K562 (cell line): ENCODE measurements around the gene RPL27. TPM values are rescaled to one million over a fixed set of nuclear protein-coding genes. Genes with fewer than 3 reads are reported as not detected.
A peak's percentile ranks its signal among the peaks of the same experiment; 100 is the strongest.

Experiments used
- HNRNPK ChIP-seq: fragments of 200-400 bp; formaldehyde crosslinking; IDR thresholded peaks from one replicate; pipeline ENCODE4 v1.6.1; 2018; ENCODE audit warnings: mild to moderate bottlenecking, low read depth, low read length; ENCODE audit not compliant: poor library complexity, severe bottlenecking
- KAT8 ChIP-seq: fragments of 450-650 bp; IDR thresholded peaks from 2 replicates; pipeline ENCODE4 v1.6.1; 2016; ENCODE audit warnings: low read depth, mild to moderate bottlenecking
- NEUROD1 ChIP-seq: fragments of 150-350 bp; IDR thresholded peaks from 2 replicates; pipeline ENCODE4 v1.6.1; 2014; ENCODE audit warnings: borderline replicate concordance, low read length, low read depth; ENCODE audit not compliant: partially characterized antibody
- PPARD ChIP-seq: fragments of 250-450 bp; sonication (Bioruptor Pico); IDR thresholded peaks from 2 replicates; pipeline ENCODE4 v1.8.0; 2022; ENCODE audit warnings: inconsistent platforms, mild to moderate bottlenecking, moderate library complexity
- SREBF1 ChIP-seq: fragments of 150-350 bp; IDR thresholded peaks from 2 replicates; pipeline ENCODE4 v1.6.1; 2014; ENCODE audit warnings: antibody characterized with exemption, low read depth, low read length, borderline replicate concordance
- STAT5A ChIP-seq: IDR thresholded peaks from 2 replicates; pipeline ENCODE4 v1.6.1; 2012; ENCODE audit warnings: low read length, inconsistent platforms, borderline replicate concordance
- polyA plus RNA-seq, 8 experiments: library from polyadenylated mRNA; depleted of rRNA in 4 of 8; stranded (reverse) in 5 of 8; unstranded in 3 of 8; fragments of >200 nt; fragmentation: Nextera tagmentation in 2 of 8; fragmentation: Illumina TruSeq in 1 of 8; extraction: Ambion mirVana in 2 of 8; extraction: Trizol in 1 of 8; gene quantifications; 2 replicates each; pipeline versions ENCODE4 v1.2.1 to v1.2.3, GENCODE V29; 2011 to 2014; ENCODE audit warnings: inconsistent platforms in 1 of 8, missing spikeins in 1 of 8
- total RNA-seq, 7 experiments: library from RNA; depleted of rRNA in 6 of 7; stranded (reverse); fragments of >200 nt in 6 of 7; fragmentation: Illumina TruSeq in 2 of 7; extraction: Trizol in 2 of 7; gene quantifications; 2 replicates each; pipeline versions ENCODE4 v1.2.1 to v1.2.3, GENCODE V29; 2011 to 2021; ENCODE audit warnings: low replicate concordance in 1 of 7
- TF ChIP-seq, protein P1 (sequence below): fragments of 250-450 bp; sonication (Bioruptor Pico); IDR thresholded peaks from 2 replicates; pipeline ENCODE4 v1.5.0; 2021; ENCODE audit warnings: mild to moderate bottlenecking, borderline replicate concordance
- TF ChIP-seq, protein P2 (sequence below): fragments of 450-650 bp; IDR thresholded peaks from 2 replicates; pipeline ENCODE4 v1.6.1; 2016
- TF ChIP-seq, protein P3 (sequence below): IDR thresholded peaks from 2 replicates; pipeline ENCODE4 v1.6.1; 2014; ENCODE audit warnings: antibody characterized with exemption
- TF ChIP-seq, protein P4 (sequence below): fragments of 450-650 bp; IDR thresholded peaks from 2 replicates; pipeline ENCODE4 v1.6.1; 2018; ENCODE audit warnings: mild to moderate bottlenecking, low read depth; ENCODE audit not compliant: partially characterized antibody
- TF ChIP-seq, protein P5 (sequence below): fragments of 450-650 bp; IDR thresholded peaks from 2 replicates; pipeline ENCODE4 v1.6.1; 2016; ENCODE audit warnings: missing biosample characterization, missing genetic modification characterization
- TF ChIP-seq, protein P6 (sequence below): sonication (generic); formaldehyde crosslinking; IDR thresholded peaks from 2 replicates; pipeline ENCODE4 v1.8.0; 2022; ENCODE audit warnings: missing genetic modification reagents, mild to moderate bottlenecking, borderline replicate concordance
- TF ChIP-seq, protein P7 (sequence below): fragments of 250-450 bp; sonication (Bioruptor Pico); IDR thresholded peaks from 2 replicates; pipeline ENCODE4 v1.4.0; 2020; ENCODE audit warnings: mild to moderate bottlenecking, moderate library complexity

Gene RPL27
- total and polyA plus RNA-seq, 9 of the 15 experiments (the other 6 are each of a cell fraction or from before 2014, with no cell fraction given): 1,539 to 6,155 (median 3,710) TPM

DNA sequence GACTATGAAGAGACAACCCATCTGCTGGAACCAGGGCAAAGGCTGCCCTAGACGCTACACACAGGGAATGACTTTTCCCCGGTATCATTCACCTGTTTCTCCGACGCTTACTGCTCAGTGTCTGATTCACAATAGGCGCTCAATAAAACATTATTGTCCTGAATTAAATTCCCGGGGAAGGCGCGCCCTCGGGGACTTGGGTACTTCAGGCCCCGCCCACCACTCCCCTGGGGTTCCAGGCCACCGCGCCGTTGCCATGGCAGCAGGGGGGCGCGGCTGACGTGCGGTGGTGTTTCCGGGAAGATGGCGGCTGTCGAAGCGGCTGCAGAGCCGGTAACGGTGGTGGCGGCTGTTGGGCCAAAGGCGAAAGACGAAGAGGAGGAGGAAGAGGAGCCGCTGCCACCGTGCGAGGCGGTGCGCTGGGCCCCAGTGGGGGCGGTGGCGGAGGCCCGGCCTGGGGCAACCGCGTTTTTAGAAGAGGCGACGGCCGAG, 17.9 kb upstream of the RPL27 start, which contains the start of gene RUNDC1 (continued):
- TF ChIP-seq, protein P1, sequence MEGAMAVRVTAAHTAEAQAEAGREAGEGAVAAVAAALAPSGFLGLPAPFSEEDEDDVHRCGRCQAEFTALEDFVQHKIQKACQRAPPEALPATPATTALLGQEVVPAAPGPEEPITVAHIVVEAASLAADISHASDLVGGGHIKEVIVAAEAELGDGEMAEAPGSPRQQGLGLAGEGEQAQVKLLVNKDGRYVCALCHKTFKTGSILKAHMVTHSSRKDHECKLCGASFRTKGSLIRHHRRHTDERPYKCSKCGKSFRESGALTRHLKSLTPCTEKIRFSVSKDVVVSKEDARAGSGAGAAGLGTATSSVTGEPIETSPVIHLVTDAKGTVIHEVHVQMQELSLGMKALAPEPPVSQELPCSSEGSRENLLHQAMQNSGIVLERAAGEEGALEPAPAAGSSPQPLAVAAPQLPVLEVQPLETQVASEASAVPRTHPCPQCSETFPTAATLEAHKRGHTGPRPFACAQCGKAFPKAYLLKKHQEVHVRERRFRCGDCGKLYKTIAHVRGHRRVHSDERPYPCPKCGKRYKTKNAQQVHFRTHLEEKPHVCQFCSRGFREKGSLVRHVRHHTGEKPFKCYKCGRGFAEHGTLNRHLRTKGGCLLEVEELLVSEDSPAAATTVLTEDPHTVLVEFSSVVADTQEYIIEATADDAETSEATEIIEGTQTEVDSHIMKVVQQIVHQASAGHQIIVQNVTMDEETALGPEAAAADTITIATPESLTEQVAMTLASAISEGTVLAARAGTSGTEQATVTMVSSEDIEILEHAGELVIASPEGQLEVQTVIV: no peak; the same call in 1 of the 2 replicates
- TF ChIP-seq, protein P2, sequence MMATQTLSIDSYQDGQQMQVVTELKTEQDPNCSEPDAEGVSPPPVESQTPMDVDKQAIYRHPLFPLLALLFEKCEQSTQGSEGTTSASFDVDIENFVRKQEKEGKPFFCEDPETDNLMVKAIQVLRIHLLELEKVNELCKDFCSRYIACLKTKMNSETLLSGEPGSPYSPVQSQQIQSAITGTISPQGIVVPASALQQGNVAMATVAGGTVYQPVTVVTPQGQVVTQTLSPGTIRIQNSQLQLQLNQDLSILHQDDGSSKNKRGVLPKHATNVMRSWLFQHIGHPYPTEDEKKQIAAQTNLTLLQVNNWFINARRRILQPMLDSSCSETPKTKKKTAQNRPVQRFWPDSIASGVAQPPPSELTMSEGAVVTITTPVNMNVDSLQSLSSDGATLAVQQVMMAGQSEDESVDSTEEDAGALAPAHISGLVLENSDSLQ: peak; percentile 51
- TF ChIP-seq, protein P3, sequence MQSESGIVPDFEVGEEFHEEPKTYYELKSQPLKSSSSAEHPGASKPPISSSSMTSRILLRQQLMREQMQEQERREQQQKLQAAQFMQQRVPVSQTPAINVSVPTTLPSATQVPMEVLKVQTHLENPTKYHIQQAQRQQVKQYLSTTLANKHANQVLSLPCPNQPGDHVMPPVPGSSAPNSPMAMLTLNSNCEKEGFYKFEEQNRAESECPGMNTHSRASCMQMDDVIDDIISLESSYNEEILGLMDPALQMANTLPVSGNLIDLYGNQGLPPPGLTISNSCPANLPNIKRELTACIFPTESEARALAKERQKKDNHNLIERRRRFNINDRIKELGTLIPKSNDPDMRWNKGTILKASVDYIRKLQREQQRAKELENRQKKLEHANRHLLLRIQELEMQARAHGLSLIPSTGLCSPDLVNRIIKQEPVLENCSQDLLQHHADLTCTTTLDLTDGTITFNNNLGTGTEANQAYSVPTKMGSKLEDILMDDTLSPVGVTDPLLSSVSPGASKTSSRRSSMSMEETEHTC: no peak
- TF ChIP-seq STAT5A (no peak), KAT8 (no peak), SREBF1 (no peak; the same call in 1 of the 2 replicates), NEUROD1 (peak; percentile 8), HNRNPK (no peak), PPARD (CRISPR knock-in tag) (no peak)
- TF ChIP-seq, protein P4, sequence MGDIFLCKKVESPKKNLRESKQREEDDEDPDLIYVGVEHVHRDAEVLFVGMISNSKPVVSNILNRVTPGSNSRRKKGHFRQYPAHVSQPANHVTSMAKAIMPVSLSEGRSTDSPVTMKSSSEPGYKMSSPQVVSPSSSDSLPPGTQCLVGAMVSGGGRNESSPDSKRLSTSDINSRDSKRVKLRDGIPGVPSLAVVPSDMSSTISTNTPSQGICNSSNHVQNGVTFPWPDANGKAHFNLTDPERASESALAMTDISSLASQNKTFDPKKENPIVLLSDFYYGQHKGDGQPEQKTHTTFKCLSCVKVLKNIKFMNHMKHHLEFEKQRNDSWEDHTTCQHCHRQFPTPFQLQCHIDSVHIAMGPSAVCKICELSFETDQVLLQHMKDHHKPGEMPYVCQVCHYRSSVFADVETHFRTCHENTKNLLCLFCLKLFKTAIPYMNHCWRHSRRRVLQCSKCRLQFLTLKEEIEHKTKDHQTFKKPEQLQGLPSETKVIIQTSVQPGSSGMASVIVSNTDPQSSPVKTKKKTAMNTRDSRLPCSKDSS: no peak
- TF ChIP-seq, protein P5, sequence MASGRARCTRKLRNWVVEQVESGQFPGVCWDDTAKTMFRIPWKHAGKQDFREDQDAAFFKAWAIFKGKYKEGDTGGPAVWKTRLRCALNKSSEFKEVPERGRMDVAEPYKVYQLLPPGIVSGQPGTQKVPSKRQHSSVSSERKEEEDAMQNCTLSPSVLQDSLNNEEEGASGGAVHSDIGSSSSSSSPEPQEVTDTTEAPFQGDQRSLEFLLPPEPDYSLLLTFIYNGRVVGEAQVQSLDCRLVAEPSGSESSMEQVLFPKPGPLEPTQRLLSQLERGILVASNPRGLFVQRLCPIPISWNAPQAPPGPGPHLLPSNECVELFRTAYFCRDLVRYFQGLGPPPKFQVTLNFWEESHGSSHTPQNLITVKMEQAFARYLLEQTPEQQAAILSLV (tag): no peak
- TF ChIP-seq, protein P6, sequence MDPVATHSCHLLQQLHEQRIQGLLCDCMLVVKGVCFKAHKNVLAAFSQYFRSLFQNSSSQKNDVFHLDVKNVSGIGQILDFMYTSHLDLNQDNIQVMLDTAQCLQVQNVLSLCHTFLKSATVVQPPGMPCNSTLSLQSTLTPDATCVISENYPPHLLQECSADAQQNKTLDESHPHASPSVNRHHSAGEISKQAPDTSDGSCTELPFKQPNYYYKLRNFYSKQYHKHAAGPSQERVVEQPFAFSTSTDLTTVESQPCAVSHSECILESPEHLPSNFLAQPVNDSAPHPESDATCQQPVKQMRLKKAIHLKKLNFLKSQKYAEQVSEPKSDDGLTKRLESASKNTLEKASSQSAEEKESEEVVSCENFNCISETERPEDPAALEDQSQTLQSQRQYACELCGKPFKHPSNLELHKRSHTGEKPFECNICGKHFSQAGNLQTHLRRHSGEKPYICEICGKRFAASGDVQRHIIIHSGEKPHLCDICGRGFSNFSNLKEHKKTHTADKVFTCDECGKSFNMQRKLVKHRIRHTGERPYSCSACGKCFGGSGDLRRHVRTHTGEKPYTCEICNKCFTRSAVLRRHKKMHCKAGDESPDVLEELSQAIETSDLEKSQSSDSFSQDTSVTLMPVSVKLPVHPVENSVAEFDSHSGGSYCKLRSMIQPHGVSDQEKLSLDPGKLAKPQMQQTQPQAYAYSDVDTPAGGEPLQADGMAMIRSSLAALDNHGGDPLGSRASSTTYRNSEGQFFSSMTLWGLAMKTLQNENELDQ: no peak
- TF ChIP-seq, protein P7, sequence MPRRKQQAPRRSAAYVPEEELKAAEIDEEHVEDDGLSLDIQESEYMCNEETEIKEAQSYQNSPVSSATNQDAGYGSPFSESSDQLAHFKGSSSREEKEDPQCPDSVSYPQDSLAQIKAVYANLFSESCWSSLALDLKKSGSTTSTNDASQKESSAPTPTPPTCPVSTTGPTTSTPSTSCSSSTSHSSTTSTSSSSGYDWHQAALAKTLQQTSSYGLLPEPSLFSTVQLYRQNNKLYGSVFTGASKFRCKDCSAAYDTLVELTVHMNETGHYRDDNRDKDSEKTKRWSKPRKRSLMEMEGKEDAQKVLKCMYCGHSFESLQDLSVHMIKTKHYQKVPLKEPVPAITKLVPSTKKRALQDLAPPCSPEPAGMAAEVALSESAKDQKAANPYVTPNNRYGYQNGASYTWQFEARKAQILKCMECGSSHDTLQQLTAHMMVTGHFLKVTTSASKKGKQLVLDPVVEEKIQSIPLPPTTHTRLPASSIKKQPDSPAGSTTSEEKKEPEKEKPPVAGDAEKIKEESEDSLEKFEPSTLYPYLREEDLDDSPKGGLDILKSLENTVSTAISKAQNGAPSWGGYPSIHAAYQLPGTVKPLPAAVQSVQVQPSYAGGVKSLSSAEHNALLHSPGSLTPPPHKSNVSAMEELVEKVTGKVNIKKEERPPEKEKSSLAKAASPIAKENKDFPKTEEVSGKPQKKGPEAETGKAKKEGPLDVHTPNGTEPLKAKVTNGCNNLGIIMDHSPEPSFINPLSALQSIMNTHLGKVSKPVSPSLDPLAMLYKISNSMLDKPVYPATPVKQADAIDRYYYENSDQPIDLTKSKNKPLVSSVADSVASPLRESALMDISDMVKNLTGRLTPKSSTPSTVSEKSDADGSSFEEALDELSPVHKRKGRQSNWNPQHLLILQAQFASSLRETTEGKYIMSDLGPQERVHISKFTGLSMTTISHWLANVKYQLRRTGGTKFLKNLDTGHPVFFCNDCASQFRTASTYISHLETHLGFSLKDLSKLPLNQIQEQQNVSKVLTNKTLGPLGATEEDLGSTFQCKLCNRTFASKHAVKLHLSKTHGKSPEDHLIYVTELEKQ (CRISPR knock-in tag): no peak
